ENCODE data around the gene PRKCE. TPM values are rescaled to one million over a fixed set of nuclear protein-coding genes. Genes with fewer than 3 reads are reported as not detected.

Gene PRKCE
- total and polyA plus RNA-seq, 2 donors (not counting 1 experiment from before 2014, with no cell fraction given): 23.6 to 271 TPM

DNA sequence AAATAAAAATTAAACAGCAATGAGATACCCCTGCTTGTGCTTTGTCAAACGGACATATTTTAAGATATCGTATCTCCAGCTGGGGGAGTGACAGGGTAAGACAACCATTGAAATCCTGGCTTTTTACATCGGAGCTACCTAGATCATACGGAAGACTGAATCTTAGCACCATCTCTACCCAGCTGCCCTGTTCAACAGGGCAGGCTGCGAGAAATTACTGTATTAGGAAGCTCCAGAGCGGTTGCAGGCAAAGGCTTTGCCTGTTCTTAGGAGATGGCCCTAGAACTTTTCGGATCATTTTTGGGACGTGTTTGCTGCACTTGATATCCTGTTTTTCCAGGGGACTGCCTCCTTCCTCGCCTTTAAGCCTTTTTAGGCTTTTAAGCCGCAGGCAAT, 2.0 kb upstream of the PRKCE start:
- H3K9ac ChIP-seq (ENCODE audit: low read length): peak overlapping the region; percentile 85
- ATAC-seq (ENCODE audit: low read depth): no peak
- peaks cover 21% of the 10 kb centered on the region for H4K20me1 ChIP-seq (ENCODE audit: control insufficient read depth, insufficient read depth, low read length, poor library complexity, severe bottlenecking)
- H3K9me3 ChIP-seq (ENCODE audit: control extremely low read depth in 1 of 3, control insufficient read depth in 2 of 3, insufficient read depth in 1 of 3, low read length in 2 of 3): no peaks in the 10 kb centered on the region
- H3K4me2 ChIP-seq (replicated peaks; ENCODE audit: low read depth, low read length, poor library complexity, severe bottlenecking): peak overlapping the region; percentile 76
- Mint-ChIP-seq H3K4me3 (peak overlapping the region; percentile 93), H3K4me1 (peaks cover 35% of the 10 kb centered on the region), H3K27ac (peak overlapping the region; percentile 92), H3K27me3 (no peaks in the 10 kb centered on the region), H3K9me3 (ENCODE audit: insufficient read depth) (no peaks in the 10 kb centered on the region)
- H3K4me1 ChIP-seq (ENCODE audit: control insufficient read depth in 2 of 2, insufficient read depth in 2 of 2, low read length in 2 of 2): peaks cover 22 to 38% of the 10 kb centered on the region in 2 donors
- no peak for TF ChIP-seq EZH2 (IDR thresholded peaks at IDR 0.05; ENCODE audit: borderline replicate concordance, insufficient read depth, low read depth, low read length, poor library complexity, severe bottlenecking)
- TF ChIP-seq, protein P1, sequence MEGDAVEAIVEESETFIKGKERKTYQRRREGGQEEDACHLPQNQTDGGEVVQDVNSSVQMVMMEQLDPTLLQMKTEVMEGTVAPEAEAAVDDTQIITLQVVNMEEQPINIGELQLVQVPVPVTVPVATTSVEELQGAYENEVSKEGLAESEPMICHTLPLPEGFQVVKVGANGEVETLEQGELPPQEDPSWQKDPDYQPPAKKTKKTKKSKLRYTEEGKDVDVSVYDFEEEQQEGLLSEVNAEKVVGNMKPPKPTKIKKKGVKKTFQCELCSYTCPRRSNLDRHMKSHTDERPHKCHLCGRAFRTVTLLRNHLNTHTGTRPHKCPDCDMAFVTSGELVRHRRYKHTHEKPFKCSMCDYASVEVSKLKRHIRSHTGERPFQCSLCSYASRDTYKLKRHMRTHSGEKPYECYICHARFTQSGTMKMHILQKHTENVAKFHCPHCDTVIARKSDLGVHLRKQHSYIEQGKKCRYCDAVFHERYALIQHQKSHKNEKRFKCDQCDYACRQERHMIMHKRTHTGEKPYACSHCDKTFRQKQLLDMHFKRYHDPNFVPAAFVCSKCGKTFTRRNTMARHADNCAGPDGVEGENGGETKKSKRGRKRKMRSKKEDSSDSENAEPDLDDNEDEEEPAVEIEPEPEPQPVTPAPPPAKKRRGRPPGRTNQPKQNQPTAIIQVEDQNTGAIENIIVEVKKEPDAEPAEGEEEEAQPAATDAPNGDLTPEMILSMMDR (IDR thresholded peaks at IDR 0.05): no peak
- peaks cover 40% of the 10 kb centered on the region for H3K79me2 ChIP-seq (ENCODE audit: control insufficient read depth, insufficient read depth, low read length)
- ChIA-PET POLR2A (interaction anchor here (1.2 to 5.1 kb wide), 5 partner anchors 11 to 129 kb away, joined by 3 to 89 read pairs (median 9); no protein-coding TSS in a partner anchor), CTCF (interaction anchor here (0.6 to 5.2 kb wide), 12 partner anchors 37 to 329 kb away, joined by 3 to 86 read pairs (median 3); no protein-coding TSS in a partner anchor)
- peak overlapping the region in 1 of 2 donors; percentile 84 for H3K27ac ChIP-seq (ENCODE audit: low read length in 2 of 2)
- no peaks in the 10 kb centered on the region for H3K36me3 ChIP-seq (replicated peaks in 1 of 2; ENCODE audit: control extremely low read depth in 1 of 2, control insufficient read depth in 1 of 2, extremely low read depth in 1 of 2, insufficient read depth in 2 of 2, low read length in 1 of 2)
- H3K4me3 ChIP-seq (ENCODE audit: control extremely low read depth in 1 of 5, extremely low read depth in 1 of 5, insufficient read depth in 1 of 5, low read depth in 2 of 5, low read length in 4 of 5): peak overlapping the region; percentile 42 to 96 (median 87)
- H3K27me3 ChIP-seq (replicated peaks in 1 of 4; ENCODE audit: control extremely low read depth in 1 of 4, control insufficient read depth in 3 of 4, insufficient read depth in 4 of 4, low read length in 3 of 4): no peaks in the 10 kb centered on the region
- intact Hi-C loops (cut with micrococcal nuclease): no loop called here
- WGBS (ENCODE audit: insufficient coverage): 14% methylated on average over 9 of the region's 10 CpGs
- peak overlapping the region; percentile 77 for H2AFZ ChIP-seq (ENCODE audit: insufficient read depth, low read depth, low read length, poor library complexity, severe bottlenecking)
- DNase-seq: peak; percentile 40
